ENCODE measurements around the gene ADAM22.
"Not testable (repeated sequence)": the region's sequence is repeated elsewhere in the genome, so short reads cannot be mapped to it uniquely, and the experiment has no call there.

- TF ChIP-seq CTCF (conservative IDR thresholded peaks at IDR 0.05); EZH2 (IDR thresholded peaks at IDR 0.05; ENCODE audit: low read depth): not testable (repeated sequence)
These were observed 26.7 kb upstream of the ADAM22 start for GRCh38 chr7:87907136-87907906.
